ENCODE results near the gene ATP2B2. TPM values are rescaled to one million over a fixed set of nuclear protein-coding genes. Genes with fewer than 3 reads are reported as not detected.

Gene ATP2B2
- total RNA-seq, 2 experiments from 2014 or later: 0.06 TPM; not detected in 1

DNA sequence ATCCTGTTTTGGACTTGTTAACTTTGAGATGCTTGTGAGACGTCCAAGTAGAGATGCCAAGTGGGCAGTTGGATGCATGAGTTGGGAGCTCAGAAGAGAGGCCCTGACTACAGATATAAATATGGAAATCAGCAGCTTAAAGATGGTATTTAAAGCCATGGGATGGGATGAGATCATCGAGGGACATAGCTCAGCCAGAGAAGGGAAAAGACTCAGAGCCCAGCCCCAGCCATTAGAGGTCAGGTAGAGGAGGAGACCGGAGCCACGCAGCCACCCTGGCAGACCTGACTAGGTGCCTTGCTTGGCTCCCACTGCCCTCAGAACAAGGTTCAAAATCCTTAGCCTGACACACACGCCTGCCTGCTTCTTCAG lies 31.1 kb downstream of the ATP2B2 start:
- H3K4me1 ChIP-seq (ENCODE audit: insufficient read depth, low read length, poor library complexity, severe bottlenecking): no peaks in the 10 kb centered on the region

DNA sequence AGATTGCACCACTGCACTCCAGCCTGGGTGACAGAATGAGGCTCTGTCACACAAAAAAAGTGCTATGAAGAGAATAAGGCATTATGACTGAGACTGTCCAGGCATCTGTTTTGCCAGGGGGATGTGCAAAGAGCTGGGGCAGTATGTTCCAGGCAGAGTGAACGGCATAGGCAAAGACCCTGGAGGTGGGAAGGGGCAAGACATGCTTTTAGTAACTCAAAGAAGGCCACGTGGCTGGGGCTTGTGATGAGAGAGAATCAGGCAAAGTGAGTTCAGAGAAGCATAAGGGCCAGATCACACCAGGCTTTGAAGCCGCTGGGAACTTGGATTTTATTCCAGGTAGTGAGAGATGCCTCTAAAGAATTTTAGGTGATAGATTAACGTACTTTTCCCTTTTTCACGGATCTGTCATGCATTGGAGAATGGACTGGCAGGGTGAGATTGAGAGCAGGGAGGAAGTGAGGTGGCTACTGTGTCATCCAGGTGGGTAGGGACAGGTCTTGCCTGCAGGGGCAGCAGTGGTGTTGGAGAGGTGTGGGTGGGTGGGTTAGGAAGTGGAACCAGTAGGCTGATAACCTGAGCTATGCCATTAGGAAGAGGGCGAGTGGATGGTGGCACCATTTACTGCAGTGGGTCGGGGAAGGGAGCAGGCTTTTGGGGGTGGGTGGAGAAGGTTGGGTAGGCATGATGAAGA lies 31.7 kb downstream of the ATP2B2 start:
- CTCF ChIA-PET (ENCODE audit: unreplicated experiment): interaction anchor here (0.6 kb wide), 1 partner anchor 136 kb away, joined by 3 read pairs; no protein-coding TSS in a partner anchor

More for the DNA sequence above, 31.1 kb downstream of the ATP2B2 start:
- Histone ChIP-seq H3K4me2 (ENCODE audit: low read length) (no peak overlapping the region), H3K9me2 (ENCODE audit: insufficient read depth, low read length) (no peaks in the 10 kb centered on the region), H3K9me3 (ENCODE audit: low read length) (no peaks in the 10 kb centered on the region), H3K4me3 (ENCODE audit: low read depth, low read length, poor library complexity, severe bottlenecking) (no peak overlapping the region), H2AFZ (ENCODE audit: low read length) (no peak overlapping the region), H4K20me1 (ENCODE audit: insufficient read depth, low read length) (no peaks in the 10 kb centered on the region), H3K79me2 (ENCODE audit: insufficient read depth, low read depth, low read length) (no peaks in the 10 kb centered on the region), H3K27ac (ENCODE audit: low read depth, low read length, poor library complexity, severe bottlenecking) (no peak overlapping the region), H3K36me3 (ENCODE audit: insufficient read depth, low read length) (no peaks in the 10 kb centered on the region)
- BruUV-seq (replicated peaks): no TSS peak
- intact Hi-C loops (cut with micrococcal nuclease; ENCODE audit: unreplicated experiment): no loop called here
- CTCF ChIA-PET (ENCODE audit: unreplicated experiment): no interaction called here
- no peak for DNase-seq (ENCODE audit: low spot score)
- TF ChIP-seq, protein P1, sequence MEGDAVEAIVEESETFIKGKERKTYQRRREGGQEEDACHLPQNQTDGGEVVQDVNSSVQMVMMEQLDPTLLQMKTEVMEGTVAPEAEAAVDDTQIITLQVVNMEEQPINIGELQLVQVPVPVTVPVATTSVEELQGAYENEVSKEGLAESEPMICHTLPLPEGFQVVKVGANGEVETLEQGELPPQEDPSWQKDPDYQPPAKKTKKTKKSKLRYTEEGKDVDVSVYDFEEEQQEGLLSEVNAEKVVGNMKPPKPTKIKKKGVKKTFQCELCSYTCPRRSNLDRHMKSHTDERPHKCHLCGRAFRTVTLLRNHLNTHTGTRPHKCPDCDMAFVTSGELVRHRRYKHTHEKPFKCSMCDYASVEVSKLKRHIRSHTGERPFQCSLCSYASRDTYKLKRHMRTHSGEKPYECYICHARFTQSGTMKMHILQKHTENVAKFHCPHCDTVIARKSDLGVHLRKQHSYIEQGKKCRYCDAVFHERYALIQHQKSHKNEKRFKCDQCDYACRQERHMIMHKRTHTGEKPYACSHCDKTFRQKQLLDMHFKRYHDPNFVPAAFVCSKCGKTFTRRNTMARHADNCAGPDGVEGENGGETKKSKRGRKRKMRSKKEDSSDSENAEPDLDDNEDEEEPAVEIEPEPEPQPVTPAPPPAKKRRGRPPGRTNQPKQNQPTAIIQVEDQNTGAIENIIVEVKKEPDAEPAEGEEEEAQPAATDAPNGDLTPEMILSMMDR (conservative IDR thresholded peaks at IDR 0.05; ENCODE audit: low read length): no peak
- no peak for TF ChIP-seq EZH2phosphoT487 (IDR thresholded peaks at IDR 0.05; ENCODE audit: borderline replicate concordance, low read depth, low read length)
- POLR2A ChIA-PET: interaction anchor here (0.7 kb wide), 1 partner anchor 282 kb away, joined by 3 read pairs; no protein-coding TSS in a partner anchor

More for the DNA sequence above, 31.7 kb downstream of the ATP2B2 start:
- H3K9me3 ChIP-seq (ENCODE audit: low read length): no peaks in the 10 kb centered on the region
- intact Hi-C loops (cut with micrococcal nuclease; ENCODE audit: unreplicated experiment): no loop called here
- no peak overlapping the region for H3K4me3 ChIP-seq (ENCODE audit: low read depth, low read length, poor library complexity, severe bottlenecking)
- no peaks in the 10 kb centered on the region for H3K4me1 ChIP-seq (ENCODE audit: insufficient read depth, low read length, poor library complexity, severe bottlenecking)
- peak; percentile 14 for DNase-seq (ENCODE audit: low spot score)
- no peaks in the 10 kb centered on the region for H3K36me3 ChIP-seq (ENCODE audit: insufficient read depth, low read length)
- H3K4me2 ChIP-seq (ENCODE audit: low read length): no peak overlapping the region
- H3K27ac ChIP-seq (ENCODE audit: low read depth, low read length, poor library complexity, severe bottlenecking): no peak overlapping the region
- H3K79me2 ChIP-seq (ENCODE audit: insufficient read depth, low read depth, low read length): no peaks in the 10 kb centered on the region
- TF ChIP-seq, protein P1 (conservative IDR thresholded peaks at IDR 0.05; ENCODE audit: low read length): 0 out of 2 replicates have a peak, but pooled peaks have one; percentile 22
- TF ChIP-seq EZH2phosphoT487 (IDR thresholded peaks at IDR 0.05; ENCODE audit: borderline replicate concordance, low read depth, low read length): no peak
- POLR2A ChIA-PET: interaction anchor here (0.7 kb wide), 1 partner anchor 282 kb away, joined by 3 read pairs; no protein-coding TSS in a partner anchor
- no peak overlapping the region for H2AFZ ChIP-seq (ENCODE audit: low read length)
- no peaks in the 10 kb centered on the region for H4K20me1 ChIP-seq (ENCODE audit: insufficient read depth, low read length)
- no peaks in the 10 kb centered on the region for H3K9me2 ChIP-seq (ENCODE audit: insufficient read depth, low read length)
- no TSS peak for BruUV-seq (replicated peaks)
